Measurements from ENCODE around the gene GLG1. TPM values are rescaled to one million over a fixed set of nuclear protein-coding genes. Genes with fewer than 3 reads are reported as not detected.

The GLG1 gene
- total RNA-seq, result 143 and 146 TPM in 2 replicates

GRCh38 chr16:74606521-74607309 is at the start of gene GLG1:
Gene GLG1, minus strand, starts transcription at chr16:74607114. Its CDS starts 20 bp downstream, at chr16:74607094.

GRCh38 chr16:74420612-74421481 is 186.1 kb downstream of the GLG1 start, which contains the start of gene CLEC18B:
Gene CLEC18B, minus strand, starts transcription at chr16:74421478. Its CDS starts 208 bp downstream, at chr16:74421270.

Small RNA genes within 50 kb of the gene (small RNA-seq; reads per million reads assigned to genes)
- not detected for gene RF00019
- gene RNU6-237P, result not detected

Other genes starting within 250 kb of the GLG1 start
- gene NPIPB15, start 230.8 kb downstream of the GLG1 start, total RNA-seq, result 2.4 and 5.9 TPM in 2 replicates
- 2.0 and 2.5 TPM in 2 replicates for gene CLEC18B, start 185.6 kb downstream of the GLG1 start, total RNA-seq
- 22.2 and 25.9 TPM in 2 replicates for gene RFWD3, start 59.8 kb upstream of the GLG1 start, total RNA-seq
- gene MLKL, start 93.7 kb upstream of the GLG1 start, total RNA-seq, result 1.2 and 4.1 TPM in 2 replicates
- not detected in 2 replicates for gene FA2H, start 167.7 kb upstream of the GLG1 start, total RNA-seq